GM12891 (cell line): ENCODE measurements around the gene TNFSF15.

Experiments used
- DNase-seq: peaks from one replicate; pipeline ENCODE4 v3.0.0; 2011; ENCODE audit warnings: low spot score; ENCODE audit not compliant: insufficient read length
- FAIRE-seq: peaks from 2 replicates; lab custom pipeline; 2011; peaks lifted over from hg19 to GRCh38; lab: Jason Lieb, UNC
- PAX5 ChIP-seq: IDR thresholded peaks from 2 replicates; pipeline ENCODE4 v1.6.1; 2011; ENCODE audit warnings: low read length, moderate library complexity, mild to moderate bottlenecking; ENCODE audit not compliant: insufficient read depth, severe bottlenecking
- POLR2A ChIP-seq: IDR thresholded peaks from 2 replicates; pipeline ENCODE4 v1.6.1; 2011; ENCODE audit warnings: low read depth, low read length, control low read depth
- POLR2AphosphoS5 ChIP-seq: IDR thresholded peaks from 2 replicates; pipeline ENCODE4 v1.6.1; 2011; ENCODE audit warnings: low read depth, low read length, control low read depth
- POU2F2 ChIP-seq: IDR thresholded peaks from 2 replicates; pipeline ENCODE4 v1.6.1; 2011; ENCODE audit warnings: low read depth, mild to moderate bottlenecking, control low read depth, low read length, moderate library complexity
- SPI1 ChIP-seq: IDR thresholded peaks from 2 replicates; pipeline ENCODE4 v1.6.1; 2011; ENCODE audit warnings: low read depth, low read length, control low read depth
- TAF1 ChIP-seq: IDR thresholded peaks from 2 replicates; pipeline ENCODE4 v1.6.1; 2011; ENCODE audit warnings: low read depth, low read length, control low read depth

Gene TNFSF15

GRCh38 chr9:114806526-114806900 is 674 bp upstream of the TNFSF15 start:
- TF ChIP-seq TAF1 (no peak), PAX5 (no peak), SPI1 (no peak)
- FAIRE-seq (no peak), DNase-seq (no peak)

- DNase-seq: no peak
Measured at GRCh38 chr9:114804505-114804904, 1.3 kb downstream of the TNFSF15 start.

GRCh38 chr9:114803479-114804265 is 2.2 kb downstream of the TNFSF15 start:
- no peak for TF ChIP-seq TAF1
- TF ChIP-seq PAX5: no peak
- TF ChIP-seq POU2F2: no peak
- TF ChIP-seq POLR2AphosphoS5: no peak
- no peak for TF ChIP-seq SPI1
- no peak for TF ChIP-seq POLR2A
- no peak for DNase-seq
- no peak for FAIRE-seq

More at GRCh38 chr9:114804505-114804904, 1.3 kb downstream of the TNFSF15 start:
- no peak for FAIRE-seq
- TF ChIP-seq TAF1: no peak
- TF ChIP-seq PAX5: no peak
- TF ChIP-seq POLR2A: no peak
- no peak for TF ChIP-seq SPI1
- no peak for TF ChIP-seq POLR2AphosphoS5
- no peak for TF ChIP-seq POU2F2

- no peak for TF ChIP-seq SPI1
- TF ChIP-seq POLR2AphosphoS5: no peak
- TF ChIP-seq TAF1: no peak
- no peak for TF ChIP-seq POU2F2
- no peak for TF ChIP-seq PAX5
- TF ChIP-seq POLR2A: no peak
- FAIRE-seq: no peak
- DNase-seq: no peak
Measured at GRCh38 chr9:114799925-114800324, 5.9 kb downstream of the TNFSF15 start.

- FAIRE-seq (no peak), DNase-seq (no peak)
- TF ChIP-seq TAF1 (no peak), POLR2A (no peak), PAX5 (no peak), POLR2AphosphoS5 (no peak)
Measured at GRCh38 chr9:114799441-114799840, 6.4 kb downstream of the TNFSF15 start.

GRCh38 chr9:114798780-114799427 is 6.9 kb downstream of the TNFSF15 start:
- DNase-seq: no peak
- TF ChIP-seq POLR2AphosphoS5 (no peak), POLR2A (no peak), SPI1 (no peak), TAF1 (no peak), POU2F2 (no peak), PAX5 (no peak)
- no peak for FAIRE-seq

- TF ChIP-seq TAF1: no peak
- no peak for TF ChIP-seq SPI1
- TF ChIP-seq POU2F2: no peak
- TF ChIP-seq POLR2AphosphoS5: no peak
- no peak for TF ChIP-seq POLR2A
- TF ChIP-seq PAX5: no peak
- FAIRE-seq (no peak), DNase-seq (no peak)
Measured at GRCh38 chr9:114798101-114798500, 7.7 kb downstream of the TNFSF15 start.

GRCh38 chr9:114792396-114792795 is 13.4 kb downstream of the TNFSF15 start:
- no peak for TF ChIP-seq POLR2AphosphoS5
- no peak for TF ChIP-seq TAF1
- TF ChIP-seq PAX5: no peak
- TF ChIP-seq POU2F2: no peak
- FAIRE-seq (no peak), DNase-seq (no peak)

GRCh38 chr9:114791736-114792135 is 14.1 kb downstream of the TNFSF15 start:
- no peak for TF ChIP-seq TAF1
- no peak for TF ChIP-seq POLR2A
- TF ChIP-seq POLR2AphosphoS5: no peak
- TF ChIP-seq SPI1: no peak
- TF ChIP-seq POU2F2: no peak
- TF ChIP-seq PAX5: no peak
- FAIRE-seq: no peak

GRCh38 chr9:114791312-114791711 is 14.5 kb downstream of the TNFSF15 start:
- DNase-seq (no peak), FAIRE-seq (no peak)
- TF ChIP-seq TAF1 (no peak), PAX5 (no peak), POLR2A (no peak), POU2F2 (no peak), SPI1 (no peak), POLR2AphosphoS5 (no peak)

More at GRCh38 chr9:114791736-114792135, 14.1 kb downstream of the TNFSF15 start:
- no peak for DNase-seq

- TF ChIP-seq SPI1 (no peak), POU2F2 (no peak), TAF1 (no peak), PAX5 (no peak), POLR2A (no peak), POLR2AphosphoS5 (no peak)
- DNase-seq: no peak
- no peak for FAIRE-seq
Measured at GRCh38 chr9:114790521-114790920, 15.3 kb downstream of the TNFSF15 start.
